A549 (cell line): ENCODE data around the gene ACVR1.

Experiments used
- CHD2 ChIP-seq: fragments of 150-350 bp; IDR thresholded peaks from 2 replicates; pipeline ENCODE4 v1.6.1; 2014; ENCODE audit warnings: low read length; ENCODE audit not compliant: partially characterized antibody
- CTCF ChIP-seq: fragments of >200 bp; sonication (Bioruptor Twin); formaldehyde crosslinking; IDR thresholded peaks from 3 replicates; pipeline ENCODE4 v1.5.1; 2016
- RFX5 ChIP-seq: fragments of 450-650 bp; IDR thresholded peaks from 2 replicates; pipeline ENCODE4 v1.7.1; 2014; ENCODE audit warnings: antibody characterized with exemption, mild to moderate bottlenecking, moderate library complexity

DNA sequence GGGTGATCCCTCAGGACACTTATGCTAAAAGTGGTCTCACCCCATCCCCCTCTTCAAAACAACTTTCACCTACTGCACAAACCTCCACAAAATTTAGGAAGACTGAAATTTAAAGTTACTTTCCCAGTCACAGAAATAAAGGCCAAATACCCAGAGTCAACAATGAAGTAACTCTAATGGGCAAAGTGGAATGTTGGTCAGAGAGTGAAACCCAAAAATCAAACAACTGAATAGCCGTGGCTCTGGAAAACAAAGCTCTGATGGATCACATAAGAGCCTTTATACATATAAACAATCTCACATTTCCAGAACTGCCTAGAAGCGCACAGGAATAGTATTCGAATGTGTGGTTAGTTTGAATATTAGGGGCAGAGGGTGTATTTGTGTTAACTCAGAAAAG lies 4.7 kb downstream of the ACVR1 start:
- TF ChIP-seq CHD2, result no peak
- TF ChIP-seq CTCF, result no peak
- no peak for TF ChIP-seq RFX5
